Suprapubic skin (tissue), 3 donors: ENCODE results near the gene PITX2.

Experiments used
- CTCF ChIP-seq, 2 donors: fragments of 200-600 bp in 1 of 2; fragments of 450-650 bp in 1 of 2; sonication (generic) in 1 of 2; IDR thresholded peaks; one replicate each; pipeline ENCODE4 v1.5.1; 2016 to 2019; ENCODE audit warnings: antibody characterized with exemption in 2 of 2, mild to moderate bottlenecking in 1 of 2, moderate library complexity in 1 of 2
- EP300 ChIP-seq: sonication (generic); formaldehyde crosslinking; IDR thresholded peaks from one replicate; pipeline ENCODE4 v1.6.1; 2017; ENCODE audit warnings: antibody characterized with exemption
- POLR2A ChIP-seq, 2 donors: fragments of 450-650 bp; IDR thresholded peaks; one replicate each; pipeline ENCODE4 v1.6.1; 2017; ENCODE audit warnings: antibody characterized with exemption in 2 of 2, mild to moderate bottlenecking in 2 of 2, moderate library complexity in 2 of 2

- TF ChIP-seq CTCF (IDR thresholded peaks at IDR 0.05): no peak
- TF ChIP-seq POLR2A (IDR thresholded peaks at IDR 0.05): no peak
- TF ChIP-seq EP300: no peak
Observed at GRCh38 chr4:110629780-110630687, 7.2 kb upstream of the PITX2 start.
